H1 (cell line): Measurements from ENCODE around the gene FAM177A1. TPM values are rescaled to one million over a fixed set of nuclear protein-coding genes. Genes with fewer than 3 reads are reported as not detected.

ENCODE experiments used
- CTCF ChIA-PET: fragments of 300-600 bp; sonication (Branson Sonifier 250); formaldehyde crosslinking; loops from one replicate; lab custom pipeline; 2021; ENCODE audit not compliant: partially characterized antibody; lab: Charles Lee
- POLR2A ChIA-PET: fragments of 300-600 bp; sonication (Branson Sonifier 250); formaldehyde crosslinking; loops from one replicate; lab custom pipeline; 2021; ENCODE audit warnings: inconsistent platforms; ENCODE audit not compliant: partially characterized antibody; lab: Charles Lee
- DNase-seq, 2 experiments: peaks; one replicate each; pipeline versions ENCODE4 v3.0.0 to v3.0.0-alpha.2; 2010 to 2022; ENCODE audit warnings: low spot score in 2 of 2, low read depth in 1 of 2, mixed read lengths in 1 of 2
- FAIRE-seq: peaks from 2 replicates; lab custom pipeline; 2011; peaks lifted over from hg19 to GRCh38; lab: Jason Lieb, UNC
- H2AFZ ChIP-seq: 2 replicates; pipeline ENCODE4 v1.8.1; 2012; ENCODE audit warnings: low read length, inconsistent platforms
- H2AK5ac ChIP-seq: 2 replicates; pipeline ENCODE4 v1.6.1; 2013; ENCODE audit warnings: low read depth, low read length
- H2BK120ac ChIP-seq: replicated peaks from 2 replicates; pipeline ENCODE3; 2013; ENCODE audit warnings: low read depth, low read length, inconsistent platforms
- H2BK12ac ChIP-seq: 2 replicates; pipeline ENCODE4 v1.6.1; 2013; ENCODE audit warnings: low read depth, low read length
- H2BK15ac ChIP-seq: 2 replicates; pipeline ENCODE4 v1.6.1; 2013; ENCODE audit warnings: low read length
- H2BK20ac ChIP-seq: 2 replicates; pipeline ENCODE4 v1.6.1; 2013; ENCODE audit warnings: low read length
- H2BK5ac ChIP-seq: 2 replicates; pipeline ENCODE4 v1.6.1; 2013; ENCODE audit warnings: low read depth, low read length
- H3K14ac ChIP-seq: 2 replicates; pipeline ENCODE4 v1.6.1; 2013; ENCODE audit warnings: inconsistent platforms; ENCODE audit not compliant: insufficient read length
- H3K18ac ChIP-seq: 2 replicates; pipeline ENCODE4 v1.6.1; 2013; ENCODE audit warnings: low read length; ENCODE audit errors: extremely low read depth
- H3K23ac ChIP-seq: 2 replicates; pipeline ENCODE4 v1.6.1; 2013; ENCODE audit warnings: inconsistent platforms; ENCODE audit not compliant: insufficient read length
- H3K23me2 ChIP-seq: 2 replicates; pipeline ENCODE4 v1.6.1; 2013; ENCODE audit warnings: low read depth, low read length
- H3K27ac ChIP-seq: 2 replicates; pipeline ENCODE4 v1.6.1; 2011; ENCODE audit warnings: low read depth, low read length, inconsistent platforms
- H3K27me3 ChIP-seq, 4 experiments: replicated peaks in 1 of 4; 1 replicate in 1 of 4; 2 replicates in 3 of 4; pipeline versions ENCODE4 v1.6.1 to v1.8.1; 2011 to 2013; ENCODE audit warnings: low read length in 3 of 4, mild to moderate bottlenecking in 3 of 4, inconsistent platforms in 2 of 4, mixed read lengths in 2 of 4, moderate library complexity in 1 of 4; ENCODE audit not compliant: control insufficient read depth in 3 of 4, insufficient read depth in 3 of 4; ENCODE audit errors: extremely low read depth in 1 of 4
- H3K36me3 ChIP-seq, 4 experiments: 2 replicates each; pipeline versions ENCODE4 v1.6.1 to v1.8.1; 2011 to 2013; ENCODE audit warnings: mild to moderate bottlenecking in 4 of 4, low read length in 3 of 4, moderate library complexity in 2 of 4, control low read depth in 1 of 4, inconsistent platforms in 1 of 4; ENCODE audit not compliant: insufficient read depth in 4 of 4, control insufficient read depth in 2 of 4
- H3K4ac ChIP-seq: replicated peaks from 2 replicates; pipeline ENCODE3; 2013; ENCODE audit warnings: low read length, low read depth, mixed read lengths, inconsistent platforms; ENCODE audit not compliant: insufficient read length
- H3K4me1 ChIP-seq, 4 experiments: replicated peaks in 1 of 4; 1 replicate in 1 of 4; 2 replicates in 3 of 4; pipeline versions ENCODE4 v1.6.1 to v1.8.1; 2011 to 2013; ENCODE audit warnings: low read length in 3 of 4, inconsistent platforms in 2 of 4, mixed read lengths in 1 of 4; ENCODE audit not compliant: insufficient read depth in 4 of 4, control insufficient read depth in 3 of 4
- H3K4me2 ChIP-seq, 2 experiments: 2 replicates each; pipeline versions ENCODE4 v1.6.1 to v1.8.1; 2011 to 2013; ENCODE audit warnings: low read depth in 2 of 2, low read length in 2 of 2, control low read depth in 1 of 2, inconsistent platforms in 1 of 2, mild to moderate bottlenecking in 1 of 2; ENCODE audit not compliant: insufficient read depth in 1 of 2
- H3K4me3 ChIP-seq, 4 experiments: fragments of 200-600, 300-600 bp in 1 of 4; sonication (generic), shearing (Covaris generic), sonication (Bioruptor Twin) in 1 of 4; 2 replicates each; pipeline versions ENCODE4 v1.5.1 to v1.8.1; 2011 to 2016; ENCODE audit warnings: low read length in 4 of 4, low read depth in 3 of 4, control low read depth in 2 of 4, inconsistent platforms in 2 of 4, mild to moderate bottlenecking in 2 of 4, mixed read lengths in 1 of 4, moderate library complexity in 1 of 4; ENCODE audit not compliant: insufficient read depth in 2 of 4; ENCODE audit errors: extremely low read depth in 1 of 4
- H3K56ac ChIP-seq: replicated peaks from 2 replicates; pipeline ENCODE3; 2013; ENCODE audit warnings: low read depth, mild to moderate bottlenecking, mixed read lengths, low read length, inconsistent platforms; ENCODE audit not compliant: insufficient read length
- H3K79me1 ChIP-seq: 2 replicates; pipeline ENCODE4 v1.6.1; 2013; ENCODE audit warnings: low read depth, low read length, control low read depth
- H3K79me2 ChIP-seq, 2 experiments: 2 replicates each; pipeline versions ENCODE4 v1.6.1 to v1.8.1; 2012 to 2013; ENCODE audit warnings: low read length in 2 of 2, mild to moderate bottlenecking in 2 of 2, inconsistent platforms in 1 of 2; ENCODE audit not compliant: insufficient read depth in 2 of 2, control insufficient read depth in 1 of 2
- H3K9ac ChIP-seq, 4 experiments: replicated peaks in 1 of 4; 1 replicate in 1 of 4; 2 replicates in 3 of 4; pipeline versions ENCODE4 v1.6.1 to v1.8.1; 2011 to 2013; ENCODE audit warnings: low read depth in 3 of 4, low read length in 3 of 4, control low read depth in 2 of 4, mild to moderate bottlenecking in 2 of 4, moderate library complexity in 2 of 4, inconsistent platforms in 1 of 4; ENCODE audit errors: extremely low read depth in 1 of 4
- H3K9me3 ChIP-seq, 2 experiments: 2 replicates each; pipeline versions ENCODE4 v1.6.1 to v1.8.1; 2012 to 2013; ENCODE audit warnings: mild to moderate bottlenecking in 2 of 2, moderate library complexity in 2 of 2, control low read depth in 1 of 2, inconsistent platforms in 1 of 2, low read depth in 1 of 2, low read length in 1 of 2, mixed read lengths in 1 of 2; ENCODE audit not compliant: insufficient read depth in 2 of 2
- H4K20me1 ChIP-seq, 2 experiments: replicated peaks in 1 of 2; 2 replicates each; pipeline versions ENCODE3 to v1.8.1; 2011 to 2013; ENCODE audit warnings: inconsistent platforms in 2 of 2, low read length in 2 of 2, mild to moderate bottlenecking in 1 of 2; ENCODE audit not compliant: insufficient read depth in 2 of 2, control insufficient read depth in 1 of 2
- H4K5ac ChIP-seq: 2 replicates; pipeline ENCODE4 v1.6.1; 2013; ENCODE audit warnings: low read length, low read depth, mixed read lengths, inconsistent platforms; ENCODE audit not compliant: insufficient read length
- H4K8ac ChIP-seq: 2 replicates; pipeline ENCODE4 v1.8.0; 2013; ENCODE audit warnings: mild to moderate bottlenecking, moderate library complexity, low read length, inconsistent platforms; ENCODE audit not compliant: insufficient read depth; ENCODE audit errors: extremely low read depth
- H4K91ac ChIP-seq: replicated peaks from 2 replicates; pipeline ENCODE3; 2013; ENCODE audit warnings: low read length, mixed read lengths, inconsistent platforms; ENCODE audit not compliant: insufficient read length
- ATF3 ChIP-seq: IDR thresholded peaks from 2 replicates; pipeline ENCODE4 v1.6.1; 2011; ENCODE audit warnings: low read depth, mild to moderate bottlenecking, low read length; ENCODE audit not compliant: insufficient read depth
- E2F6 ChIP-seq: IDR thresholded peaks from 2 replicates; pipeline ENCODE4 v1.6.1; 2012; ENCODE audit warnings: inconsistent platforms
- EZH2 ChIP-seq: fragments of 200-600 bp; sonication (generic); IDR thresholded peaks from 2 replicates; pipeline ENCODE4 v1.7.1; 2012; ENCODE audit warnings: low read depth, mild to moderate bottlenecking, moderate library complexity, low read length, inconsistent platforms; ENCODE audit not compliant: severe bottlenecking
- KDM4A ChIP-seq: IDR thresholded peaks from one replicate; pipeline ENCODE4 v1.7.1; 2012; ENCODE audit warnings: low read depth, mild to moderate bottlenecking, moderate library complexity, low read length, inconsistent platforms; ENCODE audit not compliant: severe bottlenecking
- NANOG ChIP-seq: IDR thresholded peaks from 2 replicates; pipeline ENCODE4 v1.6.1; 2011; ENCODE audit warnings: low read length, low read depth, mild to moderate bottlenecking, inconsistent platforms; ENCODE audit not compliant: insufficient read depth, poor library complexity, severe bottlenecking
- SAP30 ChIP-seq: fragments of 300-600 bp; sonication (generic); IDR thresholded peaks from 2 replicates; pipeline ENCODE4 v1.7.1; 2012; ENCODE audit warnings: low read length, moderate library complexity, mild to moderate bottlenecking, inconsistent platforms; ENCODE audit not compliant: insufficient read depth, insufficient replicate concordance
- SIN3A ChIP-seq, 2 experiments: IDR thresholded peaks in 1 of 2; conservative IDR thresholded peaks in 1 of 2; 2 replicates each; pipeline ENCODE4 v1.6.1; 2011 to 2012; ENCODE audit warnings: low read length in 2 of 2, improper control_type of control experiment in 1 of 2, low read depth in 1 of 2, mild to moderate bottlenecking in 1 of 2
- SP2 ChIP-seq: IDR thresholded peaks from 2 replicates; pipeline ENCODE4 v1.6.1; 2012; ENCODE audit warnings: mild to moderate bottlenecking, low read length, inconsistent platforms
- SUZ12 ChIP-seq: fragments of 200-600 bp; sonication (generic); IDR thresholded peaks from 2 replicates; pipeline ENCODE4 v1.6.1; 2012; ENCODE audit warnings: mild to moderate bottlenecking, inconsistent platforms, low read length, moderate library complexity, mixed read lengths
- TAF7 ChIP-seq: optimal IDR thresholded peaks from 2 replicates; pipeline ENCODE3; 2011; ENCODE audit warnings: low read depth, mild to moderate bottlenecking, inconsistent platforms, low read length, moderate library complexity, borderline replicate concordance
- TBP ChIP-seq: IDR thresholded peaks from 2 replicates; pipeline ENCODE4 v1.6.1; 2011; ENCODE audit warnings: low read depth, low read length, improper control_type of control experiment
- YY1 ChIP-seq: IDR thresholded peaks from 2 replicates; pipeline ENCODE4 v1.6.1; 2011; ENCODE audit warnings: low read depth, mild to moderate bottlenecking, low read length
- WGBS, 2 experiments: shearing (Covaris generic) in 1 of 2; methylation state at CpG; one replicate each; pipeline versions ENCODE4 v1.1.6 to v1.1.7; 2013 to 2015; ENCODE audit warnings: low lambda C conversion rate in 2 of 2, mixed read lengths in 2 of 2, inconsistent platforms in 1 of 2, low coverage in 1 of 2, missing lambda C conversion rate in 1 of 2; ENCODE audit not compliant: insufficient replicate concordance in 2 of 2, insufficient coverage in 1 of 2, insufficient read length in 1 of 2; ENCODE audit errors: extremely low coverage in 1 of 2, missing lambda C conversion rate in 1 of 2; 5-methylcytosine and 5-hydroxymethylcytosine counted together
- polyA plus RNA-seq, 7 experiments: library from polyadenylated mRNA; depleted of rRNA in 3 of 7; stranded (reverse) in 5 of 7; unstranded in 2 of 7; fragments of >200 nt in 5 of 7; fragments of 200-250 nt in 2 of 7; gene quantifications; 1 replicate in 5 of 7; 2 replicates in 1 of 7; 4 replicates in 1 of 7; pipeline versions ENCODE4 v1.2.1 to v1.2.3, GENCODE V29; 2011 to 2013; ENCODE audit warnings: missing spikeins in 2 of 7, mixed read lengths in 2 of 7
- total RNA-seq: library from RNA; stranded (reverse); fragmentation: NEBNext Ultra II Directional; extraction: Animal tissue kit (Norgen Biotek cat#: 25700); gene quantifications from 2 replicates; pipeline ENCODE4 v1.2.1, GENCODE V29; 2021

Gene FAM177A1
- total and polyA plus RNA-seq, 2 of the 8 experiments (the other 6 are each of a cell fraction or from before 2014, with no cell fraction given), result 11.3 to 34.0 TPM

GRCh38 chr14:35034440-35034833 is 11.6 kb upstream of the FAM177A1 start:
- no peaks in the 10 kb centered on the region for H4K20me1 ChIP-seq
- H4K91ac ChIP-seq, result no peak overlapping the region
- no peaks in the 10 kb centered on the region for H3K4me1 ChIP-seq
- H2BK120ac ChIP-seq, result no peak overlapping the region
- no peak overlapping the region for H3K4me2 ChIP-seq
- ChIA-PET CTCF (no interaction called here), POLR2A (interaction anchor here (1.1 kb wide), 1 partner anchor 12 kb away, joined by 3 read pairs; the partner anchor contains the start of gene FAM177A1)
- H3K18ac ChIP-seq, result no peak overlapping the region
- H2BK20ac ChIP-seq, result no peak overlapping the region
- H2BK15ac ChIP-seq, result no peak overlapping the region
- H3K79me1 ChIP-seq, result no peaks in the 10 kb centered on the region
- no peak overlapping the region for H3K9ac ChIP-seq
- no peak for FAIRE-seq
- H3K27ac ChIP-seq, result no peak overlapping the region
- H4K5ac ChIP-seq, result no peak overlapping the region
- no peaks in the 10 kb centered on the region for H3K27me3 ChIP-seq
- peaks cover 0 to 30% (median 7%) of the 10 kb centered on the region in 4 experiments; a peak in 4 of 8 replicates for H3K36me3 ChIP-seq
- H3K79me2 ChIP-seq, result no peaks in the 10 kb centered on the region
- H2AK5ac ChIP-seq, result no peak overlapping the region
- no peaks in the 10 kb centered on the region for H3K23me2 ChIP-seq
- H4K8ac ChIP-seq, result no peak overlapping the region
- no peak overlapping the region for H2AFZ ChIP-seq
- no peak overlapping the region for H3K23ac ChIP-seq
- H3K9me3 ChIP-seq, result peaks cover 14 to 23% of the 10 kb centered on the region in 2 experiments
- no peak overlapping the region for H3K4me3 ChIP-seq
- DNase-seq, result no peak
- no peak overlapping the region for H2BK5ac ChIP-seq
- 92% methylated on average over 5 of the region's 5 CpGs; no CpG with 5 or more reads in 1 of the 2 experiments for WGBS, 2 experiments
- no peak overlapping the region for H3K14ac ChIP-seq
- no peak overlapping the region for H2BK12ac ChIP-seq
- H3K4ac ChIP-seq, result no peak overlapping the region
- H3K56ac ChIP-seq, result no peak overlapping the region
- TF ChIP-seq TBP (no peak), SUZ12 (no peak), TAF7 (no peak), SIN3A (conservative IDR thresholded peaks at IDR 0.05 in 1 of 2, IDR thresholded peaks at IDR 0.05 in 1 of 2; ENCODE audit: low read depth in 1 of 2, low read length in 2 of 2) (no peak), YY1 (no peak), KDM4A (no peak), E2F6 (no peak), NANOG (no peak), SAP30 (no peak), ATF3 (no peak), SP2 (no peak), EZH2 (no peak)
